Measurements from ENCODE around the gene SIRT5.

DNA sequence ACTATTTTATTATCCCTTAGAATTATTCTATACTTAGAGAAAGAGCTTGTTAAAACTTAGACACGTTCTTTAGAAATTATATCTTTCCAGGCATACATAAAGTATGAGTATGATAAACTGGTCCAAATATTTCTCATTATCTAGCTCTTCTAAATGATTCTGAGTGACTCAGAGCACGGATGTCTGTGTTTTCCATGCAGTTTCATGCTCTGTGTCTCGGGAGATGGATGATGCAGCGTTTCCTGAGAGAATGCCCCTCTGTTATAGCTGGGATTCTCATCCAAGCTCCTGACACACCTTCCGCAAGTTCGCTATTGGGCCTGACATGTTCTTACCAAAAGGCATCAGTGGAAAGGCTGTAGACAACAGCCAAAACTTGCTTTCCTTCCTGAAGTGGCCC, 19.3 kb downstream of the SIRT5 start:
- TF ChIP-seq POLR2A (IDR thresholded peaks at IDR 0.05), result no peak
- TF ChIP-seq, protein P1, sequence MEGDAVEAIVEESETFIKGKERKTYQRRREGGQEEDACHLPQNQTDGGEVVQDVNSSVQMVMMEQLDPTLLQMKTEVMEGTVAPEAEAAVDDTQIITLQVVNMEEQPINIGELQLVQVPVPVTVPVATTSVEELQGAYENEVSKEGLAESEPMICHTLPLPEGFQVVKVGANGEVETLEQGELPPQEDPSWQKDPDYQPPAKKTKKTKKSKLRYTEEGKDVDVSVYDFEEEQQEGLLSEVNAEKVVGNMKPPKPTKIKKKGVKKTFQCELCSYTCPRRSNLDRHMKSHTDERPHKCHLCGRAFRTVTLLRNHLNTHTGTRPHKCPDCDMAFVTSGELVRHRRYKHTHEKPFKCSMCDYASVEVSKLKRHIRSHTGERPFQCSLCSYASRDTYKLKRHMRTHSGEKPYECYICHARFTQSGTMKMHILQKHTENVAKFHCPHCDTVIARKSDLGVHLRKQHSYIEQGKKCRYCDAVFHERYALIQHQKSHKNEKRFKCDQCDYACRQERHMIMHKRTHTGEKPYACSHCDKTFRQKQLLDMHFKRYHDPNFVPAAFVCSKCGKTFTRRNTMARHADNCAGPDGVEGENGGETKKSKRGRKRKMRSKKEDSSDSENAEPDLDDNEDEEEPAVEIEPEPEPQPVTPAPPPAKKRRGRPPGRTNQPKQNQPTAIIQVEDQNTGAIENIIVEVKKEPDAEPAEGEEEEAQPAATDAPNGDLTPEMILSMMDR (IDR thresholded peaks at IDR 0.05), result no peak
